Islet of Langerhans (tissue), 1 donor: Measurements from ENCODE around the gene TMEM144.
"Not testable (repeated sequence)": the region's sequence is repeated elsewhere in the genome, so short reads cannot be mapped to it uniquely, and the experiment has no call there.

ENCODE experiments used
- FAIRE-seq: peaks from one replicate; lab custom pipeline; 2011; peaks lifted over from hg19 to GRCh38; lab: Jason Lieb, UNC

TMEM144 gene

DNA sequence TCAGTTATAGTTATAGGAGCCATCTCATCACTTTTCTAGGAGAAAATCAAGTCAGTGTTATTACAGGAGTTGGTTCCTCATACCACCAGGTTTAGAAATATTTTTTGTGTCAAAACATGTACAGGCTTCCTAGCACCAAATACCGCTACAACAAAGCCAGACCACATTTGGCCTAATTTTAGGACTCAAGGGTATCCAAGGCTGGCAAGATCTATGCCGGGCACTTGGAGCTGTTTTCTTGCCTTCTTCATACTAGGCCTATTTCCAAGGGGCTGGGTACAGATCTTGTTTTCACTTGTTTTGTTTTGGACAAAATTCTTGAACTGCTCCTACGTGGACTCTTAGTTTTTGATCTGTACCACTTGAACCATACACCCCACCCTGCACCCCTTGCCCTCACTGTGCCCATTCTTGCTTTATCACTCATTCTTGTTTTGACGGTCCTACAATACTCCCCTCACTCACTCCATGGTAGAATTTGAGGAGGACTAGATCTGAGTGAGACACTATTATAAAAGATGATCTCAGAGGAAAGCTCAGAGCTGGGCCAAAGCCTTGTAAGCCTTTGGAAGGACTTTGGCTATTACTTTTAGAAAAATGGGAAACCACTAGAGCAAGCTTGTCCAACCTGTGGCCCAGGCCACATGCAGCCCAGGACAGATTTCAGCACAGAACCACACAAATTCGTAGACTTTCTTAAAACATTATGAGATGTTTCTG is 17.7 kb upstream of the TMEM144 start:
- FAIRE-seq = no peak

DNA sequence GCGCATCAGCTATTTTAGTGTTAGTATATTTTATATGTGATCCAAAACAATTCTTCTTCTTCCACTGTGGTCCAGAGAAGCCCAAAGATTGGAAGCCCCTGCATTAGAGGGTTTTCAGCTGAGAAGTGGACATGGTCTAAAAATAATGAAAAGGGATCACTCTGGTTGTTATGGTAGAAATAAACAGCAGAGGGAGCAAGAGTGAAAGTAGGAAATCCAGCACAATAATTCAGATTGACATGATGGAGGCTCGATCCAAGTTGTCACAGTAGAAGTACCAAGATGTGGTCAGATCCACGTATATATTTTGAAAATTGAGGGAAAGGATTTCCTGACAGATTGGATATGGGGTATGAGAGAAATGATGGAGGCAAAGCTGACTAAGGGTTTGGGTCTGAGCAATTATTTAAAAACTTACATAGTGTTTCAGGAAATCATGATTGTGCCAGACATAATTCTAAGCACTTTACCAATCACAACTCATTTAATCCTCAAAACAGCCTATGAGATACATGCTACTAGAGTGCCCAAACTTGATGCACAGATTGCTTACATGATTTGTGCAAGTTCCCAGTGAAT is 17.0 kb upstream of the TMEM144 start:
- no peak for FAIRE-seq

DNA sequence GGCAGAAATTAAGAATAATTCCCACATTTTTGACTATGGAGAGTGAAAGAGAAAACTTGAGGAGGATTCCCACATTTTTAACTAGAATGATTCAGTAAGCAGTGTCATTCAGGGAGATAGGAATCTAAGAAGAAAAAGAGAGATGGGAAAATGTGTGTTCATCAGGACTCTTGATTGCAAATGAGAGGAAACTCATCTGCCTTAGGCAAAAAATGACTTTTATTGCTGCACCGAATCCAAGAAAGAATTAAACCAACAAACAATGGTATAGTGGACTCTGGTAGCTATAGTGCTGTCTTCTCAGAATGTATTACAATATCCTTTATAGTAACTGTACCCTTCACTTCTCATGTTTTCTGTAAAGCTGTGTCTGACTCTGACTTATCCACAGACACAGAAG is 15.0 kb upstream of the TMEM144 start:
- FAIRE-seq = no peak

DNA sequence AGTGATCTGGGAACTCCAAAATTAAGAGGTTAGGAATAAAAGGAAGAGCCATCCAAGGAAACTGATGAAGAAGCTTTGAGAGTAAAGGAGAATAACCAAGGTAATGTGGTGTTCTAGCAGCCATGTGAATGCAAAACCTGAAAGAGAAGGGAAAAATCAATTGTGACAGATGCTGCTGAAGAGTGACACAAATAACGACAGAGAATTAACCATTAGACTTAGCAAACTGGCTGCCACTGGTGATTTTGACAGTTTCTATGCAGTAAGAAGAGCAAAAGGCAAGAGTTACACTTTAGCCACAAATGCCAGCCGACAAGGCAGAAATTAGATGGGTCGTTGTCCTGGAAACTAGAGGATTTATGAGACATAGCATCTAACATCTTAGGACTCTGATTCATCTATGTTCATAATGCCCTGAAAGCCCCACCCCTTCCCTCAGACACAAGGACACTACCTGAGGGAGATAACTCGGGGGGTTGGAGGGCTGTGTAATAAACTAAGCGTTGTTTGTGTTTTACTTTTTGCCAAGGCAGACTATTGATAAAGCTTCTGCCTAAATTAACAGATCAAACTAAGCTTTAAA is 13.0 kb upstream of the TMEM144 start:
- FAIRE-seq = no peak

DNA sequence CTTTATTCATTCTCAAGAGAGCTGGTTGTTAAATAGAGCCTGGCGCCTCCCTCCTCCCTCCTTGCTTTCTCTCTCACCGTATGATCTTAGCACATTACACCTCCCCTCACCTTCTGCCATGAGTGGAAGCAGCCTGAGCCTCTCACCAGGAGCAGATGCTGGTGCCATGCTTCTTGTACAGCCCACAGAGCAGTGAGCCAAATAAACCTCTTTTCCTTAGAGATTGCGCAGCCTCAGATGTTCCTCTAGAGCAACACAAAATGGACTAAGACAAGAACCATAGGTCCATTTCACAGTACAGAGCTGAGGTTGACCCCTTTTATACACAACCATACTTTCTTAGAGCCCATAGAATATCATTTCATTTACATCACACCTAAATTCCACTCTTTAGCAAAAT is 10.1 kb upstream of the TMEM144 start:
- no peak for FAIRE-seq

DNA sequence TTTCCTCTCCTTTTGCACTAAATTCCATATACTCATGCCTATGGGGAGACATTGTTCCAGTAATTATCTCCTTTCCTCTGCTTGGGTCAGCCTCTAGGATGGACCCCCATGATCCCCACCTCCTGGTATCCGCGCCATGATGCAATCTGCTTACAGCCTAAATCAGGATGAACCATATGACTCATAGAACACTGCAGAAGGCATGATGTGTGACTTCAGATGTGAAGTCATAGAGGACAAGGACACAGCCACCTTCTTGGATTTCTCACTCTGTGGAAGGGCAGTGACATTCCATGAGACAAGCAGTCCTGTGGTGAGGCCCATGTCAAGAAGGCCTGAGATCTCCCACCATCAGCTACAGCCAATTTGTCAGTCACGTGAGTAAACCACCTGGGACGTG is 9.0 kb upstream of the TMEM144 start:
- FAIRE-seq = no peak

DNA sequence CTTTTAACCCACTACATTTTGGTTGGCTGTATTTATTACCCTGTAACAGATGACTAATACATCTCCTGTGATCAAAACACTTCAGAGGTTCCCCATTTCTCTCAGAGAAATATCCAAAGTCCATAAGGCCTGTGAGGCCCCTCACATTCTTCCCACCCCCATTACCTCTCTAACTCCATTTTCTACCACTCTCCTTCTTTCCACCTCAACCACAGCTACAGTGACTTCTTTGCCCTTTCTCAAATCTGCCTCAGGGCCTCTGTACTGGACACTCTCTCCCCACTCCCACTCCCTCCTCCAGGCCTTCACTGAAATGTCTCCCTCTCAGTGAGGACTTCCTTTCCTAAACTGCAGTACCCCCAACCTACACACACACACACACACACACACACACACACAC is 8.4 kb upstream of the TMEM144 start:
- FAIRE-seq = no peak

DNA sequence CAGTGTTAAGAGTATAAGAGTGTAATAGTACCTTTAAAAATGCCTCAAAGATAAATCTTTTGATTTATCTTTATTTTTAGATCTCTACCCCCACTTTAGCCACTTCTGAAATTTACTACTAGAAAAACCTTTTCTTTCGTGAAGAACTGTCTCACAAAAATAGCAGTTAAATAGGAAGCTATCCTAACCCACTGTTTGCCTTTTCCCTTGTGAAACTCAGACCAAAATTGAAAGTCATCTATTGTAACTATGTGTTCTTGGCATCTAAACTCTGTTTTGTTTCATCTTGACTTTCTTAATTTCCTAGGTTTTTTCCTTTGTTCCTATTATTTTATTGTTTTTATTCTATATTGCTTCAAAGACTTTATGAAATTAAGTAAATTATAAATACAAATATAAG is 7.8 kb upstream of the TMEM144 start:
- FAIRE-seq = no peak

DNA sequence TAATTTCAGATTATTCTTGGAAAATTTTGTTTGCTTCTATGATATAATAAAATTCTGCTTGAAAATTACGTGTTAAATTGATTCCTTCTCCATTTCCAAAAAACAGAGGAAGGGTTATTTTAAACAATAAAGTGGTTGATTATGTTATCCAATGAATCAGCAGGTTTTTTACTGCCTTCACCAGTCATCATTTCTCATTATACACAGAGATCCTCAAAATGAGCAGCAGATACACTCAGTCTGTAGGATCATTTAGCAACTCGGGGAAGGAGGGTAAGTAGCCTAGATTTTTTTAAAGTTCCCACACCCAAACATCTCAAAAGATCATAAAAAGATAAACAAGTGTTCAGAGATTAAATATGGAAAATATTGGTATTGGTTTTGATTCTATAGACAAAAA is 6.8 kb upstream of the TMEM144 start:
- FAIRE-seq = peak; percentile 43

DNA sequence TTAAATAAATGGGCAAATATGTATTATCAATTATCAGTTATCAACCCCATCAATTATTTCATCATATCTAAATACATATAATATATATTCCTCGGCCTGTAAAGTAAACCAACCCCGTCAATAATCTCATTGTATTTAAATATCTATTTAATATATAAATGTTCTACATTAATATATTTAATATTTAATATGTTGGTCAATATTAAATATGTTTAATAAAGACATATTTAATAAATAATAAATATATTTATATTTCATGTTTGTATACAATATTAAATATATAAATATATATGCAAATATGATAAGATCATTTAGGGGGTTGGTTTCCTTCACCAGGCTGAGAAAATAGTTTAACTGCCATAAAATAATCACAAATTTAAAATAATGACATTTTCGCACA is 6.4 kb upstream of the TMEM144 start:
- FAIRE-seq = no peak

DNA sequence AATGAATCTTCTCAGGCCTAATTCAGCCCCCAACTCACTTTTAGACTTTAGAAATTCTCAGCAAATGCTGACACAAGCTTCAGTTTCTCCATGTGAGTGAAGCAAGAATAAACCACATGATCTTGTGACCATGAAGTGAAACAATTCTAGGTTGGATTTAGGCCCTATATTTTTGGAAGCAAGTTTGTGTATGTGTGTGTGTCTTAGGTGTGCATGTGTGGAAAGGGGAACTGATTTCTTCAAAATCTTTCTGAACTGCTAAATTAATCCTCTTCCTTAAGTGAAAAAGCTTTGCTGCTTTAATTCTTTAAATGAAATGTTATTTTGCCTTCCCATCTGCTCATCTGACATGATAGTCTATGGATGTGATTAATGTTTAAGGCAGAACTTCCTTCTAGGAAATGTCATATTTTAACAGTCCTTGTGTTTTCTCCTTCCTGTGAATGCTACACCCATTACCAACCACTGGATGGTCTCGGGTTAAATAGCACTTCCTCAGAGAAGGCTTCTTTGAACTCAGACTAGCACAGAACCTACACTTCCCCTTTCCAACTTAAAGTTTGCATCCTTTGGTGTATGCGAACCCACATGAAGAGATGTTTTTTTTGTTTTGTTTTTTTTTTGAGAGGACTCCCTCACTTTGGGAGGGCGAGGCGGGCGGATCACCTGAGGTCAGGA is 1.2 kb upstream of the TMEM144 start:
- FAIRE-seq = no peak

DNA sequence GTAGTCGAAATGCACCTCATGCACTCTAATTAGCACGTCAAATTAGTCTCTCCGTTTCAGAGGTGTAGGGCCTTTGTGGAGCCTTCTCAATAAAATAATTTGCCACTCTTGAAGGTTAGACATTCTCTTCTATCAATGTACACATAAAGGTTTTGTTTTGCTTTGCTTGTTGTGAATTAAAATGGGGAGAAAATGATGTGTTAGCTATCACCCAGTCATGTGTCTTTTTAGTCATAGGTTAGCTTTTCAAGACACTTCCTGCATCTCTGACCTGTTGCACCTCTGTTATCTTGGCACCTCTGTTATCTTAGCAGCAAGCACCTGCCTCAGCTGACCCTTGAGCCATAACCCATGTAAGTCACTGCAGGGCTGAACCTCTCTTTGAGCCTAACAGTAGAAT is 936 bp downstream of the TMEM144 start:
- FAIRE-seq = no peak

DNA sequence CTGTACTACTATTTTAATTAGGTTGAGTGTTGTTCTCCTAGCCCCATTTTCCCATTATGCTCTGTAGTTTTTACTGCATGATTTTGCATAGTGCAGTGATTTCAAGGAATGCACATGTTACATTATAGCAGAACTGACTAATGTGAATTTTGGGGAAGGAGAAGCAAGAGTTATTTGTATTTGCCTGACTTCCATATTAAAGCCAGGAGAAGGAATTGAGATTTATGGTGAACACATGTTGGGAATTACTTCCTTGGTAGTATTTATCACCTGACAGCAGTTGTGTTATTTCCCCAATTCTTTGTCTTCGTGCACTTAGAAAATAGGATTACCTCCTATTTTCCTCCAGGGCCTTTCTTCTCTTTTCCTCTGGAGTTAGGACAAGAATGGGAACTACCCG is 3.2 kb downstream of the TMEM144 start:
- FAIRE-seq = no peak

DNA sequence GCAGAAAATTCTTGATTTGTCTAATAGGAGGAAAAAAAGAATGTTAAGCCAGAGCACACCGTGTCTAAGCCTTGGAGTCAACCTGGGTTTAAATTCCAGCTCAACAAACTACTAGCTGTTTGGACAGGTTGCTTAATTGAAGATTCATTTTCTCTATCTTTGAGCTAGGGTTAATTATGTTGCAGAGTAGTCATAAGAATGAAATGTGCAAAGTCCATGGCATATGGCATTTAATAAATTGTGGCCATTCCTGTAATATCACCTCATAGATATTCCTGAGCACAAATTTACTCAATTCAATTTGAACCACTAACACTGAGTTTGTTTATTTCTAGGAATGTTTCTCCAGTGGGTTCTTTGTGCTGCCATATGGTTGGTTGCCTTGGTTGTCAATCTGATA is 4.6 kb downstream of the TMEM144 start:
- no peak for FAIRE-seq

DNA sequence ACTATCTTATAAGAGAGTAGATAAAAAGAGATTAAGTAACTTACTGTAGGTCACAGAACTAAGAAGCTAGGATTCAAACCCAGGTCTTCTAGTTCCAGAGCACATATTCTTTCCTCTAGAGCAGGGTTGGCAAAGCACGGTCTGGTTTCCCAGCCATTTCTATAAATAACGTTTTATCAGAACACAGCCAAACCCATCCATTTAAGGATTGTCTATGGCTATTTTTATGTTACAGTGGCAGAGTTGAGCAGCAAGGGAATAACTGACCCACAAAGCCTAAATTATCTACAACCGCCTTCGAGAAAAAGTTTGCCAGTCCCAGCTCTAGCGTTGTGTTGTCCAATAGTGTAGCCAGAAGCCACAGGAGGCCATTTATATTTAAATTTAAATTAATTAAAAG is 7.5 kb downstream of the TMEM144 start:
- no peak for FAIRE-seq

DNA sequence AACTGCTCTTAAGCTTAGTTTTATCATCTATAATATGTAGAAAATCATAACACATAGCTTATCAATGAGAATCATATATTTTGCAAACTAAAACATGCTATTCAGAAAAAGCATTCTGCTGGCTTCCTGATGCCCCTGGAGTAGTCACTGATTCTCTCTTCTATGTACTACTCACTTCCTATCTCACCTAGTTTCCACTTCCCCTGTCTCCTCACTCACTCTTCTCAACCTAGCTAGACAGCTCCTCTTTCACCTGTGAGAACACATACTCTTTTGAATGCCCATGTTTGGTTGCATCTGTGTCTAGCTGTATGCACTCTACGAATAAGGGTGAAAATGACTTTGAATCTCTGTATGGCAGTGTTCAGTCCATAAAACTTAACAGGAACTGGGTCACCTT is 9.3 kb downstream of the TMEM144 start:
- no peak for FAIRE-seq

DNA sequence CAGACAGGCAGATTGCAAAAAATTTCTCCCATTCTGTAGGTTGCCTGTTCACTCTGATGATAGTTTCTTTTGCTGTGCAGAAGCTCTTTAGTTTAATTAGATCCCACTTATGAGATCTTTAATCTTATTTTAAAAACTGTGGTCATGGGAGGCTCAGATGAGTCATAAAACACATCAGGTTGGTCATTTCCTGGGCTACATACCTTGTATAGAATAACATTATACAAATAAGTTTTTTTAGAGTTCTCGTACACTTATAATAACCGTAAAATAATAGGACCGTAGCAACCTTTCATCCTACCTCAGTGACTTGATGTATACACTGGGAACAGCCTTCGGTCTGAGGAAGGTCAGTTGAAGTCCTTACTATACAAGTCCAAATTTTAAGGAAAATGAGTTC is 14.0 kb downstream of the TMEM144 start:
- FAIRE-seq = not testable (repeated sequence)

DNA sequence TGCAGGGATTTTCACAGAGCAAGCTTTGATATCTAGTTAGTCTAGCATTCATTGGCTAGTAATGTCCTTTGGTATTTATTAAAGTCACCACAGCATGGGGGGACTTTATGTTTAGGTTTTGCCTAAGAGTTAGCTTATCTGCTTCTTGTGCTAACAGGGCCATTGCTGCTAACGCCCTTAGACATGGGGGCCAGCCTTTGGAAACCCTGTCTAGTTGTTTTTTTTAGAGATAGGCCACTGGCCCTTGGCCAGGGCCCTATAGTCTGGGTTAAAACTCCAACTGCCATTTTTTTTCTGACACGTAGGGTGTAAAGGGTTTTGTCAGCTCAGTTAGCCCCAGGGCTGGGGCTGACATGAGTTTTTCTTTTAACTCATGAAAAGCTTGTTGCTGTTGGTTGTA is 14.7 kb downstream of the TMEM144 start:
- FAIRE-seq = not testable (repeated sequence)

DNA sequence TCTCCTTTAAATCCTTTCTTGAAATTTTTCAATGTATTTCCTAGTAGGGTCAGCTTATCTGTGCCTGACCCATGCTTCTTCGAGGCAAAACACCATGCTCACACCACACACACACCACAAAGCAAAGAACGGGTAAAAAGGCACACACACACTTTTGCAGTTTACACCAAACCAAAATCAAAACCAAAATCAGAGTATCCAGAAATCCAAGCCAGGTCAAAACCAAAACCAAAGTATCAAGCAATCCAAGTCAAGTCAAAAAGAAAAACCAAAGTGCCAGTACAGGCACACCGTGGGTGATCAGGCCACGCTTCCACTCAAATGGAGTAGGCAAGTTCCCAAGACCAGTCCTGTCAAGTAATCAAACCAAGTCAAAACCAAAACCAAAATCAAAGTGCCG is 17.6 kb downstream of the TMEM144 start:
- not testable (repeated sequence) for FAIRE-seq

DNA sequence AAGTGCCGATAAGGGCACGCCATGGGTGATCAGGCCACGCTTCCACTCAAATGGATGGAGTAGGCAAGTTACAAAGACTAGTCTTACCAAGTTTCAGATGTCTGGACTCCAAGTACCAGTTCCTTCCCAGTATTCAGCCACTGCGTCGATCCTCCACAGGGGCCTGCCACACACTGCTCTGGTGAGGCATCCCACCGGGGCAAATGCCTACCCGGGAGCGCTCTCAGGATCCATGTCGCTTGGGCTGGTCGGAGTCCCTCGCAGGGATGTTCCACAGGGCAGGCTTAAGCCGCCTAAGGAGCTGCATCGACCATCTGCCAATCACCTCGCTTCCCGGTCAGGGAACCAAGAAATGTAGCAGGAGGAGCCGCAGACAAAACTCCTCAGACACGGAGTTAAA is 18.1 kb downstream of the TMEM144 start:
- FAIRE-seq = not testable (repeated sequence)

DNA sequence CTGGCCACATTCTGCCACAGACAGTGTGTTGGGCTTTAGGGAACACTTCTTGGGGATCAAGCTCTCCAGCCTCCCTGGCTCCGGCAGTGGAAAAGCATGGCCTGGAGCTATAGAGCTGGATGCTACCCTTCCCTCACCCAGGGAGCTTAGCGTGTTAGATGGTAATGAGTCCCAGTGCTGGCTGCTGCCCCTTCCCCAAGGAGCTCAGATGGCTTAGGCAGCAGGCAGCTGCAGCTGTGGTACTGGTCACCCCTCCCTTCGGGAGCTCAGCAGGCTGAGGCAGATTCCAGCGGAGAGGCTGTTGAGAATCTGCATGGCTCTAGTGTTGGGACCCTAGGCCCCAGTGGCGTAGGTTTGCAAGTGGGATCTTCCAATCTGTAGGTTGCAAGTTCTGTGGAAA is 19.5 kb downstream of the TMEM144 start:
- FAIRE-seq = no peak

DNA sequence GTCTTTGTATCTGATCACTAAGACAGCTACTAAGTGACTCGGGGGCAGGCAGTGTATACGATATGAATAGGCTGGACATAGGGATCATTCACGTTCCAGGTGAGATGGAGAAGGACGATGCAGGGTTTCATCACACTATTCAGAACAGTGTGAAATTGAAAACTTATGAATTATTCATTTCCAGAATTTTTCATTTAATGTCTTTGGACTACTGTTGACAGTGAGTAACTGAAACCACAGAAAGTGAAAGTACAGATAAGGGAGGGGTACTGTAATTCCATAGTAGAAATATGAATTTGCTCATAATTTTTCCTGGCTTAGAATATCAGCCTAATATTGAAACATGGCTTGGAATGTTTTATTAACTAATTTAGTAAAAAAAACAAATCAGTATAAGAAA is 24.4 kb downstream of the TMEM144 start:
- no peak for FAIRE-seq

DNA sequence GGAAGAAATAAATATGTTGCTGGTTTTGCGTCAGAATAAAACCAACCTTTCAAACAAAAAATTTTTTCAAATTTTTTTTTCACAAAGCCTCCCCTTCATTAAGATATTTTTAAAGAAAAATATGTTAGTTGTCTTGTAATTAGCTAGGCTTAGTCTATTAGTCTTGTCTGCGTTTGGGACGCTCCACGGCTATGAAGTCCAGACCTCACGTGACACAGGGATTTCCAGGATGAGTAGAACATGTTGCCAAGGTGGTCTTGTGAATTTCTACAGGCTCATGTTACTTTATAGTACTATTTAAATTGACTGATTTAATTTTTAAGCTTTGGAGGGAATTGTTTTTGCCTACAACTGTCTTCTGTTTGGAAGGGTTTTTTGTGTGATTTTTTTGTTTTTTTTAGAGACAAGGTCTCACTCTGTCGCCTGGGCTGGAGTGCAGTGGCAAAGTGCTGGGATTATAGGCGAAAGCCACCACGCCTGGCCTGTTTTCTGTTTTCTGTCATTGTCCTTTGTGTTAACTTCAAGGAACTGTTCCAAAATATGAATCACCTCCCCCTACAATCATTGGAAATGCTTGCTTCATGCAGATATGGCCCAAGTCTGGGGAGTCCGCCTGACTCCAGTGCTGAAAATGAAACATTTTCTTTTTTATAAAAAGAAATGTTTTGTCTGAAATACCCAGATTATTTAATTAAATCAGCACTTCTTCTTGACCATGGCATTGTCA is 26.2 kb downstream of the TMEM144 start:
- peak; percentile 13 for FAIRE-seq
